ENCODE measurements around the gene SSBP2.

The SSBP2 gene

DNA sequence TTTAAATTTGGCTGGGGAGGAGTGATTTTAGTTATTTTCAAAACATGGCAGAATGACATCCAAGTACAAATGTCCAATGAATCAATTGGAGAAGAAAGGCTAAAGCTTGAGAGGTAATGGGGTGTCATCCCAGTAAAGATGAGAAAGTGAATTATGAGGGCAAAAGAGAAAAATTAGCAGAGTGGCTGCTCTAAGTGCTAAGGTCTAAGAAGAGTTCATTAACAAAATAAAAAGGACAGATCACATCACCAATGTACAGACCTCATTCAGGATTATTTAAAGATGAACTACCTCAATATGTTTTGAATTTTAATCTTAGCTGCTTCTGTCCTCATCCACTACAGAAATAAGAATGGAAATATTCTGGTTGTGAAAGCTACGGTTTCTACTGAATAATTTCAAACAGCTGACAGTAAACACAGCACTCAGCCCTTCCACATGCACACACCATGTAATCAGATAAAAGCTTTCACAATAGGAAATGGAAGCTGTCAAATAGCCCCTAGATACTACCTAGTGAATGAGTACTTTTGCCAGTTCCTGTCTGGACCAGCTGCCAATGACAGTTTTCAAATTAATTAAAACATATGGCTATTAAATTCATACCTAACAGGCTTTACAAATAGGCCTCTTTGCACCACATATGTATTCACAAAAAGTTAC, 171.5 kb downstream of the SSBP2 start:
- TF ChIP-seq, protein P1, sequence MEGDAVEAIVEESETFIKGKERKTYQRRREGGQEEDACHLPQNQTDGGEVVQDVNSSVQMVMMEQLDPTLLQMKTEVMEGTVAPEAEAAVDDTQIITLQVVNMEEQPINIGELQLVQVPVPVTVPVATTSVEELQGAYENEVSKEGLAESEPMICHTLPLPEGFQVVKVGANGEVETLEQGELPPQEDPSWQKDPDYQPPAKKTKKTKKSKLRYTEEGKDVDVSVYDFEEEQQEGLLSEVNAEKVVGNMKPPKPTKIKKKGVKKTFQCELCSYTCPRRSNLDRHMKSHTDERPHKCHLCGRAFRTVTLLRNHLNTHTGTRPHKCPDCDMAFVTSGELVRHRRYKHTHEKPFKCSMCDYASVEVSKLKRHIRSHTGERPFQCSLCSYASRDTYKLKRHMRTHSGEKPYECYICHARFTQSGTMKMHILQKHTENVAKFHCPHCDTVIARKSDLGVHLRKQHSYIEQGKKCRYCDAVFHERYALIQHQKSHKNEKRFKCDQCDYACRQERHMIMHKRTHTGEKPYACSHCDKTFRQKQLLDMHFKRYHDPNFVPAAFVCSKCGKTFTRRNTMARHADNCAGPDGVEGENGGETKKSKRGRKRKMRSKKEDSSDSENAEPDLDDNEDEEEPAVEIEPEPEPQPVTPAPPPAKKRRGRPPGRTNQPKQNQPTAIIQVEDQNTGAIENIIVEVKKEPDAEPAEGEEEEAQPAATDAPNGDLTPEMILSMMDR (IDR thresholded peaks at IDR 0.05; ENCODE audit: insufficient read depth, low read depth, low read length, missing control alignments): no peak
- H3K4me3 ChIP-seq (ENCODE audit: low read length): no peak overlapping the region
- peak; percentile 20 for DNase-seq (ENCODE audit: low read depth)

DNA sequence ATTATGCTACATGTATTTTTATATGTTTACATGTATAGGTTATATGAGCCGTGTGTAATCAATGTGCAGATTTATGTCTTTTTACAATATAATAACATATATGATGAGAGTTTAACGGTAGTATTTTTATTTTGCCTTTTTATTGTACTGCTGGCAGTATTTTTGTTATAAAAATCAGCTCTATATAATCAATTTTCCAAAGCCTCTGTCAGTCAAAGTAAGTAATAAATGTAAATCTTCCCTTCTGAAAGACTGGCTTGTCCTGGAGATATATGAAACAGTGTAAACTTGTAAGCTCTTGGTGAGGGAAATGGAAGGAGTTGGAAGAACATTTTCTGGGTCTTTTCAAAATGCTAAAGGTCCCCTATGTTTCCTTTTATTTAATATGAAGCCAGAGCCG, 173.8 kb downstream of the SSBP2 start:
- no peak overlapping the region for H3K4me3 ChIP-seq (ENCODE audit: low read length)
- no peak for DNase-seq (ENCODE audit: low read depth)
- TF ChIP-seq, protein P1 (IDR thresholded peaks at IDR 0.05; ENCODE audit: insufficient read depth, low read depth, low read length, missing control alignments): no peak

DNA sequence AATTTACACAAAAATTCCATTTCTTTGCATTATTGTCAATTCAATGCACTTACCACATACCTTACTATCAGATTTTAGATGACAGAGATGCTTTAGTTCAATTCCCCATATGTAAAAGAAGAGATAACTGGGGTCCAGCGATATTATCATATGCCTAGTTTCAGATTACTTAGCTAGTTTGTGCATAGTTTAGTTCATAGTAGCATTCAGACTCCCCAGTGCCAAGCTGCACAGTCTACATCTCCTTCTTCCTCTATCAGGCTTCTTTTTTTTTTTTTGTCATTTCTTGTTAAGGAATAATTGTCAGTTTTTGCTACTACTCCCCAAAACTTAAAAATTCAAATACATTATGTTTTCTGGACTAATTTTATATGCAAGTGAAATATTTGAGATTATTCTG, 175.0 kb downstream of the SSBP2 start:
- TF ChIP-seq, protein P1 (IDR thresholded peaks at IDR 0.05; ENCODE audit: insufficient read depth, low read depth, low read length, missing control alignments): no peak
- H3K4me3 ChIP-seq (ENCODE audit: low read length): no peak overlapping the region
- DNase-seq (ENCODE audit: low read depth): no peak

DNA sequence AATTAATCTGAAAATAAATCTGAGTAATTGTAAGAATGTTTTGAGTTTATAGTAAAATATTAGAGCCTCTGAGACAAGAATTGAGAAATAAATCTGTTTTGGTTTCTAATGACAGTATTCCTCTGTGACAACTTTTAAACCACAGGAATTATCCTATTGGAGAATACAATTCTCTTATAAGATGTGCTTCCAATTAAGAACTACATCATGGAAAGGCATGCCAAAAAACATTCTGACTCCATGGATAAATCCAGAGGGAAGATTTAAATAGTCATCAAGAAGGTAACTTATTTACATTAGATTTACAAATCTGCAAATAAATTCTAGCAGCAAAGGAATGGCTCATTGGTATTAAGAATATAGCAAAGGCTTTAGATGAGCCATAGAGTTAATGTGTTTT, 178.7 kb downstream of the SSBP2 start:
- no peak for DNase-seq (ENCODE audit: low read depth)
- TF ChIP-seq, protein P1 (IDR thresholded peaks at IDR 0.05; ENCODE audit: insufficient read depth, low read depth, low read length, missing control alignments): no peak
- no peak overlapping the region for H3K4me3 ChIP-seq (ENCODE audit: low read length)

DNA sequence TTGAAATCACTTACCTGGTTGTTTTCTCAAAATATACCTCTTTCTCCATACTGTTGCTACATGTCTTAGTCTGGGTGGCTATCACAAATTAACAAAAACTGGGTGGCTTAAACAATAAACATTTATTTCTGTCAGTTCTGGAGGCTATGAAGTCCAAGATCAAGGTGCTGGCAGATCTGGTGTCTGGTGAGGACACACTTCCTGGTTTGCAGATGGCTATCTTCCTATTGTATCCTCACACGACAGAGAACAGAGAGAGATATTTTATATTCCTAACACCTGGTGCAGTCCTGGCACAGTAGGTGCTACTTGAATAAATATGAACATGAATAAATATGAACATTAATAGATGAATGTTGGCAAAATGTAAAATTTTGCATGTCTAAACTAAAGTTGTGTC, 192.7 kb downstream of the SSBP2 start:
- DNase-seq (ENCODE audit: low read depth): no peak
- TF ChIP-seq, protein P1 (IDR thresholded peaks at IDR 0.05; ENCODE audit: insufficient read depth, low read depth, low read length, missing control alignments): no peak
- H3K4me3 ChIP-seq (ENCODE audit: low read length): no peak overlapping the region

DNA sequence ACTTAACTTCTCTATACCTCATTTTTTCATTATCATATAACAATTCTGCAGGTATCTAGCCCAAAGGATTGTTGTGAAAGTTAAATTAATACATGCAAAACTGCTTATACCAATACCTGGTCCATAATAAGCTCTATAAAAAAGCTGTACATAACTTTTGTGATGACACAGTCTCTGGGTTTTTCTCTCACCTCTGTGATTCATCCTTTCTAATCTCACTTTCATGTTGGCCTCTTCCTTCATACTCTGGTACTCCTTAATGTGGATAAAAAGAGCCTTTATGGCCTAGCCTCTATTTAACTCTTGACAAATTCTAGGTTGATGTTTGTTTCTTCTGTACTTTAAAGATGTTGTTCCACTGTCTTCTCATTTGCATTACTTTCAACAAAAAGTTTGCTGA, 194.1 kb downstream of the SSBP2 start:
- no peak overlapping the region for H3K4me3 ChIP-seq (ENCODE audit: low read length)
- DNase-seq (ENCODE audit: low read depth): peak; percentile 37

More for the DNA sequence above, 194.1 kb downstream of the SSBP2 start:
- TF ChIP-seq, protein P1 (IDR thresholded peaks at IDR 0.05; ENCODE audit: insufficient read depth, low read depth, low read length, missing control alignments): no peak

All from epithelial cell of esophagus (primary cell).